HL-60/S4 (cell line): ENCODE results near the gene CCL21.
"Not testable (repeated sequence)": the region's sequence is repeated elsewhere in the genome, so short reads cannot be mapped to it uniquely, and the experiment has no call there.

ENCODE experiments used
- in situ Hi-C: fragments of 300-500 bp; cut with MboI; formaldehyde crosslinking; loops from 2 replicates; pipeline ENCODE4 v1.14.3; 2022; ENCODE audit warnings: low sequenced_read_pairs

CCL21 gene, protein sequence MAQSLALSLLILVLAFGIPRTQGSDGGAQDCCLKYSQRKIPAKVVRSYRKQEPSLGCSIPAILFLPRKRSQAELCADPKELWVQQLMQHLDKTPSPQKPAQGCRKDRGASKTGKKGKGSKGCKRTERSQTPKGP

DNA sequence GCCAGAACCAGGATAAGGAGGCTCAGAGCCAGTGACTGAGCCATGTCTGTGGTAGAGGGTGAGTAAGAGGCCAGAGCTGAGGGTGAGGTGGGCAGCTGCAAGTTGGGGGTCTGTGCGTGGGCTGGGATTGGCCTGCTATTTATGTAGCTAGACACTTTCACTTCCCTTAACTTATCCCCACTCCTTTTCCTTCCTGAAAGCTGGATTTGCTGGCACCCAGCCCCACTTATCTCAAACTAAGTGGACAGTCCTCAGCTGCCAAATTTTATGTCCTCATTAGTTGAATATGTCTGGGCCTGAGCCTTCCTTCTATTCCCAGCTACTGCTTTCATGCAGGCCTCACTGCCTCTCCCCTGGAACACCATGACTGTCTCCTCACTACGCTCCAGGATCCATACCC, at the start of gene CCL21:
CCL21 (minus strand) TSS at position 114 of the 400 bp plus-strand sequence; CDS start at position 44, 70 bp downstream.
- in situ Hi-C loops = no loop called here

DNA sequence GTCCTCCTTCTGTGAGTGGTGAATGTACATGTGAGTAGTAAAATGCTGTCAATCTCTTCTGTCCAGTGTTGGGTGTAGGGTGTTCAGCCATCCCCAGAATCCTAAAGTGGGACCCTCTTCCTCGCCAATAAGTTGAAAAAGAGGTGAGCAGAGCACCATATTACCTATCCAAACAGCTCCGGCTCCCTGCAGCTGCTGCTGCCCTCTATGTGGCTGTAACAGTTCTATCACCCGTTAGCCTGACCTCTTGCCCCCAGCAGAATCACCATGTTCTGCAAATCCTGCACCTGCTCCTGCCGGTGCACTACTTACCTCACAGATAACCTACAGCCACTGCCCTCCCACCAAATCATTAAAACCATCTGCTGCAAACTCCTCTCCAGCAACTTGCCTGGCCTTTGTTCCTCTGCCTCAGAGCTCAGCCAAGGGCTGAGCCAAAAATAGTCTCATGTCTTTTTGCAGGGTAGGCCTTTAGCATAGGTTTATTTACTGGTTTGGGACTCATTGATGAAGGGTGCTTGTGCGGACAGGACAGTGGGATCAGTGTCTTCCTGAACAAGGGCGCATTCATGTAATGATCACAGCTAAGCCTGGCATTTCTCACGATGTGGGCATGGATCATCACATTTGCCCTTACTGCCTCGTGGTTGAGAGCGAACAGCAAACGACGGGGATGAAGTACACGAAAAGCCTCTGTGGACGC, 49.6 kb upstream of the CCL21 start:
- in situ Hi-C loops = no loop called here

DNA sequence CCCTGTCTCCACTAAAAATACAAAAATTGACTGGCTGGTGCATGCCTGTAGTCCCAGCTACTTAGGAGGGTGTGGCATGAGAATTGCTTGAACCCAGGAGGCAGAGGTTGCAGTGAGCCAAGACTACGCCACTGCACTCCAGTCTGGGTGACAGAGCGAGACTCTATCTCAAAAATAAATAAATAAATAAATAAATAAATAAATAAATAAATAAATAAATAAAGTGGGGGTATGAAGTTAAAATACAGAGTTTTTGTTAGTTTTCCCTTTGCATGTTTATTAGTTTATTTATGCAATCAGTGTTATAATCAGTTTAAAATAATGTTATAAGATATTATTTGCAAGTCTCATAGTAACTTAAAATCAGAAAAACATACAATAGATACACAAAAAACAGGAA, 40.4 kb upstream of the CCL21 start:
- in situ Hi-C loops = not testable (repeated sequence)

DNA sequence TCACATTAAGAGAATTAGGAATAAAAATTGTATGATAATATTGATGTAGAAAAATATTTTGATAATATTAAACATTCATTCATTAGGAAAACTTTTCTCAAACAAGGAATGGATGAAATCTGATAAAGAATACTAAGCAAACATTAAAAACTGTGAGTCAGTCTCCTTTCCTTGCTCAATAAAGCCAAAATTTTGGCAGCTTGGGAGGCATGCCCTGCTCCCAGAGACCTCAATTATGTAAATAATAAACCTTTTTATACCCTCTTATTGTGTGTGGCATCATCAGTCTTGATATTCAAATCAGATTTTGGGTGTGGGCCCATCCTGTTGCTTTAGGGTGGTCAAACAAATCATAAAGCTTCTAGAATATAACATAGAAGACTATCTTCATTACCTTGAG, 36.6 kb upstream of the CCL21 start:
- in situ Hi-C loops = no loop called here

DNA sequence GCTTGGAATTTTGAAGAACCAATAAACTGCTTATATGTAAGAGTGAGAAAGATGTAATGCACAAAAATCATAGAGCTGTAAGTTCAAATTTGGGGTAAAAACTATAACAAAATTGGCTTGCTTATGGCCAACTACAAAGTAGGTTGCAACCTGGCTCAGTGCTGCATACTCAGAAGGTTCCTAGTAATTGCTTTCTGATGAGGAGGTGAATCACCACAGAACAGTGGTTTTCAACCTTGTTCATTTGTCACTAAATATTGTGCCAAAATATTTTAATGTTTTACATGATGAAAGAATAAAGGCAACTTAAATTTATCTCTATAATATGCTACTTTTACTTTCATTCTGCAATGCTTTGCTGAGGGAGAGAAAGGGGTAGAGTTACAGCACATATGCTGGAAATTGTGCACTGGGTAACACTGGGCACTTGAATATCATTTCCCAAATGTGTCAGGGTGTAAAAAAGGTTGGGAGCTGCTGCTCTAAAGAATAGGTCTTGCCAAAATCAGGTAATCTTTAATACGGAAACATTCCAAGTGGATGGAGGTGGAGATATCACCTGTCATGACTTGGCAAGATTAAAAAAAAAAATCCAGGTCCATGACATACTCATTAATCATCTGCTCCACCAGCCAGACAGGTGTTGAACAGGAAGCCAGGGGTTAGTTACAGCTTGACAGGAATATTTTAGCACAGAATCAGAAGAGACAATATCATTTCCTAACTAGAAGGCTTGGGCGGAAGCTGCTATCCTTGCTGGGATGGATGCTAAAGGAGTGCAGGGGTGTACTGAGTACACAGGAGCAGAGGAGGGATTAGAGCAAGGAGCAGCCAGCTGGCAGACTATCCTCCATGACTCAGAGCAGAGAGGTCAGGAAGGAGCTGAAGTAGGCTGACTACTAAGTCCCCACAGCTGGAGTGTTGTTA, 34.6 kb upstream of the CCL21 start:
- in situ Hi-C loops = no loop called here

DNA sequence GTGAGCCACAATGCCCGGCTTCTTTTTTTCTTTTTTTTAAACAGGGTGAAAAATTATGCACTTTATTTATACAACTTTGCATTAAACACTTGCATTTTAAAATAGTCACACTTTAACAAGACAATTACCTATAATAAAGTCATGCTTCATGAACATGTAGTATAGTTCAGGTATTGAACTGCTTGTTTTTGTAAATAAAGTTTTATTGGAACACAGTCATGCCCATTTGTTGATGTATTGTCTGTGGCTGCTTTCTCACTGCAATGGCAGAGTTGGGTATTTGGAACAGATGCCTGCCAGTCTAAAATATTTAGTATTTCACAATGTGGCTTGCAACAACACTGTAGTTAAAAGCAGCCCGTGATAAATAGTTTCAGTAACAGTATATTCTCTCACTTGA, 32.8 kb upstream of the CCL21 start:
- in situ Hi-C loops = no loop called here

DNA sequence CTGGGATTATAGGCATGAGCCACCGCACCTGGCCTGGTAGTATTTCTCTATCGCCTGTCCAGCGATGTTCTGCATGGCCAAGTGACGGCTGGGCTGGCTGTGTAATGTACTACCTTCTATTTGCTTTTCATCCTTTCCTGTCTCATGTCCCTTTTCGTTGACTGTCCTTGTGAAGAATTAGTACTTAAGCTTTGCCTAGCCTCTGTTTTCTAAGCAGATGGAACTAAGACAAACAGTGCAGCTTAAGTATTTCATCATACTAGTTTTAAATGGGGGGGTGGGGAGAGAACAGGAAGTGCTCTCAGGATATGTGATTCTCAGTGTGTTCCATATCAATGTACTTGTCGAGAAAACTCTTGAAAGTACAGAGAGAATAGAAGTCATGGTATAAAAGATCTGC, 31.7 kb upstream of the CCL21 start:
- in situ Hi-C loops = no loop called here

DNA sequence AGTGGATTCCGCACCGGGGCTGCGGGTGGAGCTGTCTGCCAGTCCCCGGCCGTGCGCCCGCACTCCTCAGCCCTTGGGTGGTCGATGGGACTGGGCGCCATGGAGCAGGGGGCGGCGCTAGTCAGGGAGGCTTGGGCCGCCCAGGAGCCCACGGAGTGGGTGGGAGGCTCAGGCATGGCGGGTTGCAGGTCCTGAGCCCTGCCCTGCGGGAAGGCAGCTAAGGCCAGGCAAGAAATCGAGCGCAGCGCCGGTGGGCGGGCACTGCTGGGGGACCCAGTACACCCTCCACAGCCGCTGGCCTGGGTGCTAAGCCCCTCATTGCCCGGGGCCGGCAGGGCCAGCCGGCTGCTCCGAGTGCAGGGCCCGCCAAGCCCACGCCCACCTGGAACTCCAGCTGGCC, 30.2 kb upstream of the CCL21 start:
- in situ Hi-C loops = not testable (repeated sequence)

DNA sequence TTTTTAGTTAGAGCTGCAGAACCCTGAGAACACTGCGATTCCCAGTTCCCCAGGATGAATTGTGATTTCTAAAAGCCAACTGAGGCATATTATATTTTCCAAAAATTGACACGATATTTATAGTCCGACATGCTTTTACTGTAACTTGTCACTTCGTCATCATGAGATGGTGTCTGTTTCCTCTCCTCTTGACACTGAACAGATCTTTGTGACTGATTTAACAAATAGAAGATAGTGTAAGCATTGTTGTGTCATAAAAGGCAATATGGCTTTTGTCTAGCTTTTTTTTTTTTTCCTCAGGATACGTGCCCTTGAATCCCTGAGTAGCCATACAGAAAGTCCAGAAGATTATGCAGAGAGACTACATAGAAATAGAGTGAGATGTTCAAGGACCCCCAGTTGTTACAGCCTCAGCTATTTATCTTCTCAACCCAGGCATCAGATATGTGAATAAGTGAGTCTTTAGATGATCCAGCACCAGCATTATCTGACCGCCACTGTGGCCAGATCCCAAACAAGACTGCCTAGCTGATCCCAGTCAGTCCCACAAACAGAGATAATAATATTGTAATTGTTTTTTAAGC, 27.8 kb upstream of the CCL21 start:
- in situ Hi-C loops = no loop called here

DNA sequence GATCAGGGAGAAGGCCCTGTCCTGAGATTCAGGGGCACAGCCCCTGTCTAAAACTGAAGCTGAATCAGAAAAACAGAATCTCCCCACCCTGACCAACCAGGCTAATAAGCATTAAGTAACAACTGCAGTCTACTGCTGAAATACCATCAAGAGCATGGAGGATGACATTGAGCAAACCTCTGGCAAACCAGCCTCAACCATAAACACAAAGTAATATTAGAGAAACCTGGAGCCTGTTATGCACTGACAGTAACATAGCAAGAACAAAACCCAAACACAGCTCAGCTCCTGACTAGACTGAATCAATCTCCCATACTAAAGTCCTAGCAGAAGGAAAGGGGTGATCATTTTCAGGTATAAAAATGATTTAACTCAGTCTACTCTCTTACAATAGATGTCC, 24.8 kb upstream of the CCL21 start:
- in situ Hi-C loops = no loop called here

DNA sequence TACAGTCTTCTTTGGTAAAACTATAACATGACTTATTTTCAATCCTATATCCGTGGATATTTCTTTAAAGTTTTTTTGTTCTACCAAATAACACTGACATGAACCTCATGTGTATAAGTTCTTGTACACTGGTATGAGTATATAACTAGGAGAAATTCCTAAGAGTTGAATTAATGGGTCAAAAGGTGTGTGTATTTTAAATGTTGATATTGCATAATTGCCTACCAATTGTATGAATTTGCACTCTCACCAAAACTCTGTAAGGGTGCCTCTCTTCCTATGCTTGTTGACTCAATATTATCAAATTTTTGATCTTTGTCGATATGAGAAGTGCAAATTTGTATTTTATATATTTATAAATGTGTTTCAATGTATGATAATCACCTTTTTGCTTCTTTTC, 22.9 kb upstream of the CCL21 start:
- in situ Hi-C loops = no loop called here

DNA sequence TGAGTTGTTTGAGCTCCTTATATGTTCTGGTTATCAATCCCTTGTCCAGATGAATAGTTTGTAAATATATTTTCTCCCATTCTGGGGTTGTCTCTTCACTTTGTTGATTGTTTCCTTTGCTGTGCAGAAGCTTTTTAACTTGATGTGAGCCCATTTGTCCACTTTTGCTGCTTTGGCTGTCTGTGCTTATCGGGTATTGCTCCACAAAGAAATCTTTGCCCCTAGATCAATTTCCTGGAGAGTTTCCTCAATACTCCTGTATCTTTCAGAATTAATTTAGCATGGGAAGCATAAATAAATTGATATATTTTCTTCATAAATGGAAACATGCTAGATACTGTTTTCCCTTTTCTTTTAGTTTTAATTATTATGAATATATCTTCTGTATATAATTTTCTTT, 22.5 kb upstream of the CCL21 start:
- in situ Hi-C loops = no loop called here

DNA sequence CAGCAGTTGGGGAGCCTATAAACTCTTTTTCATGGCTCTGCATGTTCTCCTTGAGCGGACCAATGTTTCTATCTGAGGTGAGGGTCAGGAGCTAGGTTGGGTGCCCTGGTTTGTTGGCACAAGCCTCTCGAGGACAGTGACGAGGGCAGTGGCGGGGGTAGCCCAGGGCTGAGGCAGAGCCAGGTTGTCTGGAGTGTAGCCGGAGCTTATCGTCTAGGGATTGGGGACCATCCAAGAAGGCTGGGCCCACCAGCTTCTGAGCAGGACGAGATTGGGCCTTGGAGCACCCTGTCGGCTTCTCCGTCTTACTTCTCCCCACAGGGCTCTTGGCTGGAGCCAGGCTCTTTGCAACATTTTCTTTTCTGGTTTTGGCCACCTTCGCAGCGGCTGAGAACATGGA, 13.2 kb upstream of the CCL21 start:
- in situ Hi-C loops = no loop called here

DNA sequence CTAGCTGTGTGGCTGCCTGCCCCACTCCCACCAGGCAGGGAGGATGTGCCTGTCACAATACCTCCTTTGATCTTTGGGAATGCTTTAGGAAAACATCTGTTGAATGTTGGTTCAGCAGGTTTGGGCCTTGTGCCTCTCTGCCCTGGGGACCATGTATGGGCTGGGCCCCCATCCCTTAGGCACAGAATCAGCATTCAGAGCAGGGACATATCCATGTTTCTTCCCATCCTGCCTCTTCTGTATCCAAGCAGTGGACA, 9.8 kb upstream of the CCL21 start:
- in situ Hi-C loops = not testable (repeated sequence)

DNA sequence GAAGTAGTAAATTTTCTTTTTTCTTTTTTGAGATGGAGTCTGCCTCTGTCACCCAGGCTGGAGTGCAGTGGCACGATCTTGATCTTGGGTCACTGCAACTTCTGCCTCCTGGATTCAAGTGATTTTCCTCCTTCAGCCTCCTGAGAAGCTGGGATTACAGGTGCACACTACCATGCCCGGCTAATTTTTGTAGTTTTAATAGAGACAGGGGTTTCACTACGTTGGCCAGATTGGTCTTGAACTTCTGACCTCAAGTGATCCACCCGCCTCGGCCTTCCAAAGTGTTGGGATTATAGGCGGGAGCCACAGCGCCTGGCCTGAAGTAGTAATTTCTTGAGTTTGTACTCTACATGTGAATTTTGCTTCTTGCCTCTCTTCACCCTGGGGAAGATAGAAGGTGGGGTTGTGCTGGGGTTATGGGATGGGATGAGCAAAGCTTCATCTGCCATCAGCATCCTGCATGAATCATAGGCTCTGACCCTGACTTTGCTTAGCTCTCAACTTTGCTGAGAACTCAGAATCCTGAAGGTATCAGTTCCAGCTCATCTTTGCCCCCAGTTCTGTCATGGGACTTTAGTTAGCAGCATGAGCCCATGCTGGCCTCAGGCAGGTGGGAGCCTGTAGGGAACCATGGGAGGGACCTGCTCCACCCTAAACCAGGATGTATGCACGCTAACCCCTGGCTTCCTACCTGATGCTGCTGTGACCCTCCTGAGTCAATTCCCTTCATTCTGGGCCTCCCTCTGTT, 9.3 kb upstream of the CCL21 start:
- in situ Hi-C loops = no loop called here

DNA sequence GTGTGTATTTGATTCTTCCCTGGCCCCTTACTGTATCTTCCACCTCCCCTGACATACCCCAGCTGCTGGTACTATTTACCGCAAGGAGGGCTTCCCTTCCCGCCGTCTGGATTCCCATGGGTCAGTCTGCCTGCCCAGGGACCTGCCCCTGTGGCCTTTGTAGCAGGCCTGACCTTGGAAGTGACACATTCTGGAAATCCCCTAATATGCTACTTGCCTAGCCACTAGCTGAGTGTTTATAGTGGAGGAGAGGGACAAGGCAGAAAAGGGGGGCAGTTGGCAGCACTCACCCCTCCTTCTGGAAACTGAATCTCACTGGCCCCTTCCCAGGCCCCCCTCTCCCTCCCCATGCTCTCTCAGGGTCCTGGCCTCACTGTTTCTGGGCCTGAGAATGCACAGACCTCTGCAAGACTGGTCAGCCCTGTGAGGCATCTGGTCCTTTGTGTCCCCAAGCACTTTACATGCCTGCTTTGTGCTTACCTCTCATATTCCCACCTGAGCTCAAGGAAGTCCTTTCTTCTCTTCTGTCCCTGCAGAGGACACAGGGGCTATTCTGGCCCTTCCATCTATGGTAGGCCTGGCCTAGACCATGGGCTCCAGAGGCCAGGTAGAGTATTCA, 8.2 kb upstream of the CCL21 start:
- in situ Hi-C loops = no loop called here

DNA sequence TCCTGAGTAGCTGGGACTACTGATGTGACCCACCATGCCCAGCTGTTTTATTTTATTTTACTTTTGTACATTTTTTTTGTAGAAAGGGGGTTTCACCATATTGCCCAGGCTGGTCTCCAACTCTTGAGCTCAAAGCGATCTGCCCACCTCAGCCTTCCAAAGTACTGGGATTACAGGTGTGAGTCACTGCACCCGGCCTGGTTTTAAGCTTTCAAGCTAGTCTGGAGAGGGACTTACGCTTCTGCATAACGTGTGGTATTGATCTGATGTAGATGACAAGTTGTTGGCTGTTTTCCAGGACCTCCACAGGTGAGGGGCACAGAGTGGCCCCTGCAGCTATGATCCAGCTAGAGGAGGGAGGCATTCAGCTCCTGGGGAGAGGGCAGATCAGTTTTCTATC, 6.8 kb upstream of the CCL21 start:
- in situ Hi-C loops = no loop called here

DNA sequence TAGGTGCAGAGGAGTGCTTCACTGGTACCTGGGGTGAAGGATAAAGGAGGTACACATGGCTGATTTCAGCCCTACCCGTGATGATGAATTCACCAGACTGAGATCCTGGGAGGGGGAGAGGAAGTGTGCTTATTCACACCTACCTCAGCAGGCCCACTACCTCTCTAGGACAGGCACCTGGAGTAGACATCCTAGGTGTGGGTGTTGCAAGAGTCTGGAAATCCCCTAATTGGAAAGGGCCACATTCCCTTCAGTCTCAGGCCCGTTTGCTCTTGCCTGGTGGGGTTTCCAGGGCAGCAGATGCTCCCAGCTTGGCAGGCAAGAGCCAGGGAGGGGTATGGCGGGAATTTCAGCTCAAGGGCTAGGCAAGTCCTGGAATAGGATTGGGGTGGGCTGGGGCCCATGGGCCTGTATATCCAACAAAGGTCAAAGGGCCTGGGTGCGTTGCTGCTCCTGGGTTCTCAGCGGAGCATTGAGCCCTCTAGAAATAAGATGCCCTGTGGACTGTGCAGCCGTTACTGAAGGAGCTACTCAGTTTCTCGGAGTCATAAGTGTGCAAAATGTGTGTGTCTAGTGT, 5.8 kb upstream of the CCL21 start:
- in situ Hi-C loops = no loop called here

DNA sequence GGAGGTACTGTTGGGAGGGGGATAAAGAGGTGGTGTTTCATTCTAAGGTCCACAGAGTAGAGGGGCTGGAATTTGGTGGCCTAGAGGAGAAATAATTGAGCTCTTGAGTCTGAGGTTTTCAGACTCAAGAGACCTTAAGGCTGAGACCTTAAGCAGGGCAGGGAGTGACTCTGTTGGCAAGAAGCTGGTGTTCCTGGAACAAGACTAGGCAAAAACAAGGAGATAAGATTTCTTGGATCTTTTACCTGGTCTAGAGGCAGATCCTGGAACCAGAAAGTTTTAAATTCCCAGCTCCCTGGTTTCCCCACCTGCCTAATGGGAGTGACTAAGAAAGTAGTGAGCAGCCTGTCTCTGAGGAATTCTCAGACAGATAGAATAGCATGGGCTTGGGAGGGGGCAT, 4.1 kb upstream of the CCL21 start:
- in situ Hi-C loops = no loop called here

DNA sequence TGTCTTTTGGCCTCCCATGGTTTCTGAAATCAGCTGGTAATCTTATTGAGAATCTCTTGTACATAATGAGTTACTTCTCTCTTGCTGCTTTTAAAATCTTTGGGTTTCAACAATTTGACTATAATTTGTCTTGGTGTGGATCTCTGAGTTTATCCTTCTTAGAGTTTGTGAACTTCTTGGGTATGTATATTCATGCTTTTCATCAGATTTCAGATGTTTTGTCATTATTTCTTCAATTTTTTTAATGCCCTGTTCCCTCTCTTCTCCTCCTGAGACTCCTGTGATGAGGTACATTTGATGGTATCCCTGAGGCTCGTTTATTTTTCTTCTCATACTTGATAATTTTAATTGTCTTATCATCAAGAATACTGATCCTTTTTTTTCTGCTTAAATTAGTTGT, 2.2 kb upstream of the CCL21 start:
- in situ Hi-C loops = no loop called here
